SU-DHL-6 (cell line): Measurements from ENCODE around the gene DYNLT5.

ENCODE experiments used
- EZH2phosphoT487 ChIP-seq: fragments of 200-600 bp; sonication (generic), shearing (Covaris generic); conservative IDR thresholded peaks from 2 replicates; pipeline ENCODE4 v1.6.1; 2018; ENCODE audit warnings: mild to moderate bottlenecking, antibody characterized with exemption, low read length, moderate library complexity, mixed read lengths
- TF ChIP-seq, protein P1 (sequence below): fragments of 200-600 bp; sonication (generic); IDR thresholded peaks from one replicate; pipeline ENCODE4 v1.5.1; 2017; ENCODE audit warnings: antibody characterized with exemption, mild to moderate bottlenecking, low read length, moderate library complexity; ENCODE audit not compliant: insufficient read depth, poor library complexity, severe bottlenecking

DNA sequence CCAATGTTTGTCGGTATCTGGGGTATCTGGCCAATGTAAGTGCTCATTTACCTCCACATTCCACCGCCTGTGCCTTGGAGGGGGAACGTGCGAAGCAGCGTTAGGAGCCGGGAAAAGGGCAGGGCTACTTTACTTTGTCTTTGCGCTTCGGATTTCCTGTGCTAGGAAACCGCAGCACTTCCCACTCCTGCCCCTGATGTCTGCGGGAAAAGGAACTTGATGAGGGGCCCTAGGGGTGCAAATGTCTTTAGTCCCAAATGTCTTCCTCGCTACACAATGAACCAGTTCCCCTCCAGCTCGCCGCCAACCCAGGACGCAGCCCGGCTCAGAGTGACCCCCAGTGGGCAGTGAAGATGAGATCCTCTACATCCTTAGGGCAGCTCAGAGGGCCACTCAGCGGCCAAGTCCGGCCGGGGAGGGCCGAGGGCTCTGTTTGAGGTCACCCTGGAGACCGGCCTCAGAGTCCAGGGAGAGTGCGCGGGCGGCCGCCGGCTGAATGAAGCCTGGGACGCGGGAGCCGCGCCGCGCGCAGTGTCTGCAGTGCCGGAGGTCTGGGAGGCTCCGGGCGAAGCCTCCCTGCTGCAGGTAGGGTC lies at the start of gene DYNLT5:
- TF ChIP-seq, protein P1, sequence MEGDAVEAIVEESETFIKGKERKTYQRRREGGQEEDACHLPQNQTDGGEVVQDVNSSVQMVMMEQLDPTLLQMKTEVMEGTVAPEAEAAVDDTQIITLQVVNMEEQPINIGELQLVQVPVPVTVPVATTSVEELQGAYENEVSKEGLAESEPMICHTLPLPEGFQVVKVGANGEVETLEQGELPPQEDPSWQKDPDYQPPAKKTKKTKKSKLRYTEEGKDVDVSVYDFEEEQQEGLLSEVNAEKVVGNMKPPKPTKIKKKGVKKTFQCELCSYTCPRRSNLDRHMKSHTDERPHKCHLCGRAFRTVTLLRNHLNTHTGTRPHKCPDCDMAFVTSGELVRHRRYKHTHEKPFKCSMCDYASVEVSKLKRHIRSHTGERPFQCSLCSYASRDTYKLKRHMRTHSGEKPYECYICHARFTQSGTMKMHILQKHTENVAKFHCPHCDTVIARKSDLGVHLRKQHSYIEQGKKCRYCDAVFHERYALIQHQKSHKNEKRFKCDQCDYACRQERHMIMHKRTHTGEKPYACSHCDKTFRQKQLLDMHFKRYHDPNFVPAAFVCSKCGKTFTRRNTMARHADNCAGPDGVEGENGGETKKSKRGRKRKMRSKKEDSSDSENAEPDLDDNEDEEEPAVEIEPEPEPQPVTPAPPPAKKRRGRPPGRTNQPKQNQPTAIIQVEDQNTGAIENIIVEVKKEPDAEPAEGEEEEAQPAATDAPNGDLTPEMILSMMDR, result no peak
- TF ChIP-seq EZH2phosphoT487, result no peak
